Measurements from ENCODE around the gene TRIM62.

DNA sequence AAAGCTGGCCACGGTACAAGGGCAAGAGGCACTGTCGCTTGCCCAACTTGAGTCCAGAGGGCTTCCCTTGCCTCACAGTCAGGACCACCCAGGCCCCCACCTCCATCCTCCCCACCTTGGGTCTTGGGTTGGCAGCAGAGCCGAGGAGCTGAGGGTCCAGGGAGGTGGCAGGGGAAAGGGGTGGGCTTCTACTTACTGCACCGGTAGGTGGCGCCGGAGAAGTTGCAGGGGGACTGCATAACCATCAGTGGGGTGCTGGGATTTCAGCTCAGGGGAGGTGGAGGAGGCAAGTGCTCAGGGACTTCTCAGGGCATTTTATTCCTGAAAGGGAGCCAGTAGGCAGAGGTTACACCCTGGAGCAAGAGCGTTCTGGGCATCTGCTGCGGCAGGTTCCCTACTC is 44.0 kb downstream of the TRIM62 start:
- TF ChIP-seq, protein P1, sequence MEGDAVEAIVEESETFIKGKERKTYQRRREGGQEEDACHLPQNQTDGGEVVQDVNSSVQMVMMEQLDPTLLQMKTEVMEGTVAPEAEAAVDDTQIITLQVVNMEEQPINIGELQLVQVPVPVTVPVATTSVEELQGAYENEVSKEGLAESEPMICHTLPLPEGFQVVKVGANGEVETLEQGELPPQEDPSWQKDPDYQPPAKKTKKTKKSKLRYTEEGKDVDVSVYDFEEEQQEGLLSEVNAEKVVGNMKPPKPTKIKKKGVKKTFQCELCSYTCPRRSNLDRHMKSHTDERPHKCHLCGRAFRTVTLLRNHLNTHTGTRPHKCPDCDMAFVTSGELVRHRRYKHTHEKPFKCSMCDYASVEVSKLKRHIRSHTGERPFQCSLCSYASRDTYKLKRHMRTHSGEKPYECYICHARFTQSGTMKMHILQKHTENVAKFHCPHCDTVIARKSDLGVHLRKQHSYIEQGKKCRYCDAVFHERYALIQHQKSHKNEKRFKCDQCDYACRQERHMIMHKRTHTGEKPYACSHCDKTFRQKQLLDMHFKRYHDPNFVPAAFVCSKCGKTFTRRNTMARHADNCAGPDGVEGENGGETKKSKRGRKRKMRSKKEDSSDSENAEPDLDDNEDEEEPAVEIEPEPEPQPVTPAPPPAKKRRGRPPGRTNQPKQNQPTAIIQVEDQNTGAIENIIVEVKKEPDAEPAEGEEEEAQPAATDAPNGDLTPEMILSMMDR (conservative IDR thresholded peaks at IDR 0.05): no peak
- TF ChIP-seq EZH2 (IDR thresholded peaks at IDR 0.05; ENCODE audit: low read depth): no peak

All from PC-9 (cell line).